GM19328 (cell line): ENCODE measurements around the gene LGALS1.
"Not testable (repeated sequence)": the region's sequence is repeated elsewhere in the genome, so short reads cannot be mapped to it uniquely, and the experiment has no call there.

Experiments used
- ATAC-seq: cut with Tn5 transposase; IDR thresholded peaks from one replicate; pipeline ENCODE4 v1.9.1; 2021; ENCODE audit warnings: mild to moderate bottlenecking, moderate library complexity; ENCODE audit not compliant: unreplicated experiment

Gene LGALS1

DNA sequence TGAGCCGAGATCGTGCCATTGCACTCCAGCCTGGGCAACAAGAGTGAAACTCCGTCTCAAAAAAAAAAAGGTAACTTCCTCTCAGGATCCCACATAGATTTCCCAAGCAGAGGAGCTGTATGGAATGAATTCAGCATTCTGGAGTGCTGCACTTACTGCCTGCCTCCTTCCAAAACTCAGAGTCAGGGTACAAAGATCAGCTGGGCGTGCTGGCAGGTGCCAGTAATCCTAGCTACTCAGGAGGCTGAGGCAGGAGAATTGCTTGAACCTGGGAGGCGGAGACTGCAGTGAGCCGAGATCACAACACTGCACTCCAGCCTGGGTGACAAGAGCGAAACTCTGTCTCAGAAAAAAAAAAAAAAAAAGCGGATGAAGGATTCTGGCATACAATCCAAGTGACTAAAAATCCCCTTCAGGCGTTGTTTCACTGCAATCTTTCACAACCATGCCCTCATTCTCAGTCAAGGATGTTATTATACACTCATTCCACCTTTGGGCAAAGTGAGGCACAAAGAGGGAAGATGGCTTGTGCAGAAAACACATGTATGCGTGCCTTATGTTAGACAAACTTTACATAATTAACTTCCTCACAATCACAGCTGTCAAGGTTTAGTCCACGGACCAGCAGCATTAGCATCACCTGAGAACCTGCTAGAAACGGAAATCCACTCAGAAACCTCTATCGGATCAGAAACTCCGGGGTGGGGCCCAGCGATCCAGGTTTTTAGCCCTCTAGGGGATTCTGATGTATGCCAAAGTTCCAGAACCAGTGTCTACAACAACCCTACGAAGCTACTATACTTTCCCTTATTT lies 9.6 kb downstream of the LGALS1 start:
- no peak for ATAC-seq

DNA sequence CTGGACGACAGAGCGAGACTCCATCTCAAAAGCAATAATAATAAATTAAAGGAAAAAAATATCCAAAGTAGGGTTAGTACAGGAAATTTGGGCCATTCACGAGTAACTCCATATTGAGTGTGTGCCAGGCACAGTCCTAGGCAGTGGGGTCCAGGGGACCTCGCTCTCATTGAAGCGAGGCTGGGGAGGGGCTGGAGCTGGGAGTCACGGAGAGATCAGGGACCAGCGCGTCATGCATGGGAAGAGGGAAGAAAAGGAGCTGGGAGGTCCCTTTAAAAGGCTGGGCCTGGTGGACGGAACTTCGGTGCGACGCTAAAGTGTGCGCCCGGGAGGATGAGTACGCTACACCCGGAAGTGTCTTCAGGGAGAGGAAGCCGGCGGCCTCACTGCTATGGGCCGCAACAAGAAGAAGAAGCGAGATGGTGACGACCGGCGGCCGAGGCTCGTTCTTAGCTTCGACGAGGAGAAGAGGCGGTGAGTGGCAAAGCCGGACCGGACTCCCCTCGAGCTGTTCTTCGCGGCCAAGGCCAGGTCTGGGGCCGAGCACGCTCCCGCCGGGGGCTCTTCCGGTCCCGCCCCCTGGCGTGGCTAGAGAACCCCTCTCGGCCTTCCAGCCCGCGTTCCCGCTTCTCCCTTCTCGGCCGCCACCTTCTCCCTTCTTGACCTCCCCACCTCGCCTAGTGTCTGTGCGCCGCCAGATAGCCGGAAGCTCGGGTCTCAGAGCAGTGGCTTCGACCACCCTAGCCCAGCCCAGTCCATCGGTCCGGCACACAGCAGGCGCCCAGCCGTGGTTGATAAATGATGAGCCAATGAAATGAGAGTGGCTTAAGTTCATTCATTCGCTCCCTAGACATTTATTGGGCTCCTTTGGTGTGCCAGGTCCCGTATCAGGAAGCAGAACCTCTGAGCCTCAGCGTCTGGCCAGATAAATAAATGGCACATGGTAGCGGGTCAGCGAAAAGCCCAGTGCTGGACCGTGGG lies 10.9 kb downstream of the LGALS1 start, which contains the start of gene NOL12:
TSS of gene NOL12 (plus strand) at position 342 of the 981 bp plus-strand sequence. CDS start at position 392, 50 bp downstream.
- peak; percentile 73 for ATAC-seq

DNA sequence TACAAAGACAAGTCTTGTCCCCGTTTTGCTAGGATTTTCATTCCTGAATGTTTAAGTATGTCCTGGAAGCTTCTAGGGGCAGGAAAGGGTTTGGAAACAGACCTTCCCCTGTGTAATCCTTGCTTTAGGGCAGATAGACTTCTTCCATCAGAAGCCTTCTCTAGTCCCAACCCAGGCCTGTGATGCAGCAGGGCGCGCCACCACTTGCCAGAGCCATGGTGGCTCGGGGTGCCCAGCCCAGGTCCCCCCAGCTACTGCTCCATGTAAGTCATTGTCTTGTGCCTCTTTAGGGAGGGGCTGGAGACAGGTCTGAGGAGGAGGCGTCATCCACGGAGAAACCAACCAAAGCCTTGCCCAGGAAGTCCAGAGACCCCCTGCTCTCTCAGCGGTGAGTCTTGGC lies 15.0 kb downstream of the LGALS1 start:
- no peak for ATAC-seq

DNA sequence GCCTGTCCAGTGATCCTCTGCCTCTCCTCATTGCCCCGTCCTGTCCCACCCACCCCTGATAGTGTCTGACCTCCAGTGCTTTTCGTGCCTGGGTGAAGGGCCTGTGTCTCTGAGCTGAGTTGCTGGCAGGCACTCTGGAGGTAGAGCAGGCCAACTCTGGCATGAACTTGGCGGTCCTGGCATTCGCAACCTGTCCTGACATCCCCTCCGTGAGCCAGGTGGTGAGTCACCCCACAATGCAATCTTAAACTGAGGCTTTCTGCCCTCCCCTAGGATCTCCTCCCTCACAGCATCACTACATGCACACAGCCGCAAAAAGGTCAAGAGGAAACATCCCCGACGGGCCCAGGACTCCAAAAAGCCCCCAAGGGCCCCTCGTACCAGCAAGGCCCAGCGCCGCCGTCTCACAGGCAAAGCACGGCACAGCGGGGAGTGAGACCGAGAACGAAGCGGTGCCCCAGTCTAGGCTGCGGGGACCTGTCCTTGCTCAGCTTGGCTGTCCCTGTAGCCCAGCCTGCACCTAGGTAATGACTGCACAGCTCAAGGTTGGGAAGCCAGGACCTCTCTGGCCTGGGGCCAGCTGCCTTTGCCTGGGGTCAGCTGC lies 15.6 kb downstream of the LGALS1 start:
- no peak for ATAC-seq

DNA sequence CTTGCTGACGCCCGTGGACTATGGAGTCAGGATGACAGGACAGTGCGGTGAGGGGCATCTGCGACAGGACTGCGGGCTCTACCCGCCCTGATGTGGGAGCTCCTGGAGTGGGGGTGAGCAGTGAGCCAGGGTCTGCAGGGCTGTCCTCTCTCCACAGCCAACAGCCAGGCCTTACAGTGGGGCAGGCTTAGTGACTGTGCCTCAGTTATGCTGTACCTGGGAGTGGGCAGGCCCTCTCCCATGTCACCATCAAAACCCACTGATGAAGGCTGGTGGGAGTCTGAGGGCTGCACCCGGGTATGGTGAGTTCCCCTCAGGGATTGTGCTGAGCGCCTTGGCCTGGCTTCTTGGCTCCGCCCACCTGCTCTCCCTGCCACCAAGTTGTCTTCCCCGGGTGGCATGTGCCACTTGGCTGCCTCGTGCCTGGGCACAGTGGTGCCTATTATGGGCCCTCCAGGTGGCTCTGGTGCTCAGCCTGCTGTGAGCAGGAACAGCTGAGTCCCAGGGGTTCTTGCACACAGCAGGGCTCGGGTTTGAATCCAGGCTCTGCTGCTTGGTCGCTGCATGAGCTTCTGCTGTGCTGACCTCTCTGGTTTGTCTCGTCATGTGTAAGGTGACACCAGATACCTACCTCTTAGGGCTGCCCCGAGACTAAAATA lies 17.3 kb downstream of the LGALS1 start:
- no peak for ATAC-seq

- not testable (repeated sequence) for ATAC-seq
Observed at GRCh38 chr22:37694131-37694530, 18.7 kb downstream of the LGALS1 start.

DNA sequence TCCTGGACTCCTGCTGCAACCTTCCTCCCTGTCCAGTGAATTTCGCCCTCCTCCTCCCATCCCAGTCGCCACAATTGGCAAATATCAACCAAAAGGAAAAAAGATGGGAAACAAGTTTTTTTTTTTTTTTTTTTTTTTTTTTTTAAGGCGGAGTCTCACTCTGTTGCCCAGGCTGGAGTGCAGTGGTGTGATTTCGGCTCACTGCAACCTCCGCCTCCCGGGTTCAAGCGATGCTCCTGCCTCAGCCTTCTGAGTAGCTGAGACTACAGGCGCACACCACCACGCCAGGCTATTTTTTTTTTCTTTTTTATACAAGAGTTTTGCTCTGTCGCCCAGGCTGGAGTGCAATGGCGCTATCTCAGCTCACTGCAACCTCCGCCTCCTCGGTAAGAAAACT lies 20.8 kb downstream of the LGALS1 start:
- ATAC-seq = not testable (repeated sequence)

DNA sequence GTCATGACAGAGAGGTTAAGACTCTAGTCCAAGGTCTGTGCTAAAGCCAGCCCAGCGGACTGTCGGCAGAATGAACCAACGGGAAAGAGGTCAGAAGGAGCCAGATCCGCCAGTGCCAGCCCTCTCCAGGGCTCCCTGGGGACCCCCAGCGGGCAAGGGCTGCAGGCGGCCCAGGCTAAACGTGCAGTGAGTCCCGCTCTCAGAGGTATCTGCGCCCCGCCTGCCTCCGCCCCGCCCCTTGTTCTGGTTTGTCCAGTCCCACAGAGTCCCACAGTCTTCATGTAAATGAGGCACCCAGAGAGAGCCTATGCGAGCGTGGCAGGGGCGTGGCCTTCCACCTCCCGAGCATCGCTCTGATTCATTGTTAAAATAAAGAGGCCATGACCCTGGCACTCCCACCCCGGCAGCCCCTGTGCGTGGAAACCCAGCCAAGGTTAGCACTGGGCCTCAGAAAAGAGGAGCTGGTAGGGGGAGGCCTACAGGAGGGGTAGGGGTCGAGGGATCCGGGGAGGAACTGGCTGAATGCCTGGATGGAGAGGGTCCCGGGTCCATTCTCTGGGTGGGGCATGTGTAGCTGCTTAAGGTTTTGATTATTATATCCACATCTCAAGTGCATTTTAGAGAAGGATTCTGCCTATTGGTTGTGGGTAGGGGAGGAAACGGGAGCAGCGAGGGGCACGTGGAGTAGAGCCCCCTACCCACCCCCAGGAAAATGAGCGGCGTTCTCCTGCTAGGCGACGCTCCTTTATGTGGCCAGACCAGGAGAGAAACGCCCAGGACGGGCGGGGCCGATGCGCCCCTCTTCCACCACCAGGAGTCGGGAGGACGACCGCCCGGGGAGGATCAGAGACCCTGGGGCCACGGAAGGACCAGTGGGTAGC lies 21.5 kb downstream of the LGALS1 start, which contains the start of gene TRIOBP:
TSS of gene TRIOBP (plus strand) at position 392 of the 881 bp plus-strand sequence. CDS start 4,318 bp downstream, outside the sequence.
- ATAC-seq = peak; percentile 53

- ATAC-seq = no peak
Observed at GRCh38 chr22:37697538-37697835, 22.1 kb downstream of the LGALS1 start.

DNA sequence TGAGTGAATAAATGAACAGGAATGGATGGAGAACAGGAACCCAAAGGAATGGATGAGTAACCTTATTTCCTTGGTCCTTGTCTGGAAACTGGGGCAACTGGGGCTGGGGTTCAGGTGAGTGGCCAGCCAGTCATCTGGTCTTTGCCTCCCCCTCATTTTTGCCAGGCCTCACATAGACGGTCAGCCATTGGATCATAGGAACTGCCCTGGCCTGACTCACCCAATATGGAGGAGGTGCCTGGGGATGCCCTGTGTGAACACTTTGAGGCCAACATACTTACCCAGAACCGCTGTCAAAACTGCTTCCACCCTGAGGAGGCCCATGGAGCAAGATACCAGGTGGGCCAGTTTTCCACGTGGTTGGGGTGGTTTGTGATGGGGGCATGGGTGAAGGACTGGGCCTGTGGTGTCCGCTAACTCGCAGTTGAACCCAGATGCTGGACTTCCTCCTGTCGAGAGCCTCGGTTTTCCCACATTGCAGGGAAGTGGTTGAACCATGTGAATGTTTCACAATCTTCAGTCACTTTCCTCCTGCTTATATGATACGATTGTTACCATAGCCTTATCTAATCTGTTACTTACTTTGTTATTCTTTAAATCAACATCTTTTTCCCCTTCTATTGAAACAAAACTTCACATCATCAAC lies 25.8 kb downstream of the LGALS1 start:
- ATAC-seq = no peak

DNA sequence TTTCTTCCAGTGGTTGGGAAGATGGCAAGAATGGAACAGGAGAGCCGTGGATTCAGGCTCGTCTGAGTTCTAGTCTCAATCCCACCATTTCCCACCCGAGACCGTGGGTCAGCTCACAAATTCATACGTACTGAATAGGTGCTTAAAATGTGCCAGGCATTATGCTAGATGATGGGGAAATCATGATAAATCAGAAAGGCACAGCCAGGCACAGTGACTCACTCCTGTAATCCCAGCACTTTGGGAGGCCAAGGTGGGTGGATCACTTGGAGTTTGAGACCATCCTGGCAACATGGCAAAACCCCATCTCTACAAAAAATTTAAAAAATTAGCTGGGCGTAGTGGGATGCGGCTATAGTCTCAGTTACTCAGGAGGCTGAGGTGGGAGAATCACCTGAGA lies 28.5 kb downstream of the LGALS1 start:
- no peak for ATAC-seq

DNA sequence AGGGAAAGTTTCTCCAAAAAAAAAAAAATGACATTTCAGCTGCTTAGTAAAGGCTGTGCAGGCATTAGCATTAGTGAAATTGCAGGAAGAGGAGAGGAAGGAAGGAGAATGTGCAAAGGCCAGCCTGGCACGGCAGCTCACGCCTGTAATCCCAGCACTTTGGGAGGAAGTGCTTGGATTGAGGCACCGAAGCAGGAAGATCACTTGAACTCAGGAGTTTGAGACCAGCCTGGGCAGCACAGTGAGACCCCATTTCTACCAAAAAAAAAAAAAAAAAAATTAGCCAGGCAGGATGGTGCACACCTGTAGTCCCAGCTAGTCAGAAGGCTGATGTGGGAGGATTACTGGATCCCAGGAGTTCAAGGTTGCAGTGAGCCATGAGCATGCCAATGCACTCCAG lies 29.2 kb downstream of the LGALS1 start:
- no peak for ATAC-seq

DNA sequence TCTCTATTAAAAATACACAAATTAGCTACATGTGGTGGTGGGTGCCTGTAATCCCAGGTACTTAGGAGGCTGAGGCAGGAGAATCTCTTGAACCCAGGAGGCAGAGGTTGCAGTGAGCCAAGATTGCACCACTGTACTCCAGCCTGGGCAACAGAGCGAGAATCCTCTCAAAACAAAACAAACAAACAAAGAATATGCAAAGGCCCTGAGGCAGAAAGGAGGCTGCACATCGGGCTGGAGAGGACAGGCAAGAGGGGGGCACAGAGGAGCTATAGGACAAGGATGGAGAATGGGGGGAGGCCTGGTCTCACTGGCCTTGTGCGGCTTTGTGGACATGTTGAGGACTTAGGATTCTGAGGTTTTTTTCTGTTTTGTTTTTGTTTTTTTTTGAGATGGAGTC lies 29.8 kb downstream of the LGALS1 start:
- no peak for ATAC-seq

DNA sequence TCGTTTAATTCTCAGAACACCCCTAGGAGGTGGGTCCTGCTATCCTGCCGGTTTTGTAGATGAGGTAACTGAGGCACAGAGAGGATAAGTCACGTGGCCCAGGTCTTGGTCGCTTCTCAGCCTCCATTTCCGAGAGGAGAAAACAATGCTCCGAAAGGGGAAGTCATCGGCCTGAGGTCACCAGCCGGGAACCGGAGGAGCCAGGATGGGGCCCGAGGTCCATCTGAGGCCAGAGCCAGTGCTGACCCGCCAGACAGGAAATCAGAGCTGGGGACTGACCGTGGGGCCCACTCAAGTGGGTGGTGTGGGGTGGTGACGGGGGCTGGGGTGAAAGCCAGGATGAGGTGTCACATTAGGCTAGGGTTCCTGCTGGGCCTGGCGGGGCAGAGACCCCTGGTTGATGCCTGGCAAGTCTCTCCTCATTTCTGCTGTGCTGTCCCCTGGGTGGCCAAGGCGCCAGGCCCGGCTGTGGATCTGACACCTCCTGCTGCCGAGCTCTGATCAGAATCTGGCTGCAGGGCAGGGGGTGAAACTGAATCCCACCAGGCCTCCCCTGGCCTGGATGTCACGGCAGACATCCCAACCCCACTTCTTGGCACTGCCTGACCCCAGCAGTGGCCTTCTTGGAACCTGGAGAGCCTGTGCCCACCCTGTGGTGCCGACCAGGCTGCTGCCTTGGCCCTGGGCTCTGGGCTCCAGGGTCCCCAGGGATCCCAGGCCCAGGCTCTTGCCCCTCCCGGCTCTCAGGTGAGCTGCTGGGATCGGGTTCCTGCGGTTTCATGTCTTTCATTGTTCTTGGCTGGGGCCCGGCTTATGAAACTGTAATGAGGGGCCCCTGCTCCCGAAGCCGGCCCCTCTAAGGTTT lies 33.4 kb downstream of the LGALS1 start:
- no peak for ATAC-seq

- no peak for ATAC-seq
Observed at GRCh38 chr22:37709445-37709765, 34.0 kb downstream of the LGALS1 start.

GRCh38 chr22:37710675-37711074 lies 35.2 kb downstream of the LGALS1 start:
- no peak for ATAC-seq

DNA sequence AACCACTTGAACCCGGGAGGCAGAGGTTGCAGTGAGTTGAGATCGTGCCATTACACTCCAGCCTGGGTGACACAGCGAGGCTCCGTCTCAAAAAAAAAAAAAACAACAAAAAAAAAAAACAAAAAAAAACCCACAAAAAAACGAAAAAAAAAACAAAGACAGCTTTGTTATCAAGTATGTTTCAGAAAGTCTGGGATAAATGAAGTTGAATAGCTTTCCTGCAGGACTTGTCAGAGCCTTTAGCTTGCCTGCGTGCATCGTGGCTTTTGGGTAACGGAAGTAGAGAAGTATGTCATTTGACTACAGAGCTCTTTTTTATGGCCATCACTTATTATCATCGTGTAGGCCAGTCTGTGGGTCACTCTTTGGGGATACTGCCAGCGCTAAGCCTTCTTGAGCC lies 36.1 kb downstream of the LGALS1 start:
- ATAC-seq = no peak

- no peak for ATAC-seq
Observed at GRCh38 chr22:37713761-37714160, 38.3 kb downstream of the LGALS1 start.

DNA sequence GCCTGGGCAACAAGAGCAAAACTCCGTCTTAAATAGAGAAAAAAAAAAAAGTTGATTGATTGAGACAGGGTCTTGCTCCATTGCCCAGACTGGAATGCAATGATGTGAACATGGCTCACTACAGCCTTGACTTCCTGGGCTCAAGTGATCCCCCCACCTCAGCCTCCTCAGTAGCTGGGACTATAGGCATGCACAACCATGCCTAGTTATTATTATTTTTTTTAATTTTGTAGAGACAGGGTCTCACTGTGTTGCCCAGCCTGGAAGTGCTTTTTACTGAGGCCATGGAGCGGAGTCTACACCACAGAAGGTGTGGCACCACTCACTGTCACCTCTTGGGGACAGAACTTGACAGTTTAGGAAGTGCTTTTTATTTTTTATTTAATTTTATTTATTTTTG lies 39.2 kb downstream of the LGALS1 start:
- ATAC-seq = no peak
